Fibroblast of skin of right biceps (primary cell): ENCODE measurements around the gene CERKL.

ENCODE experiments used
- DNase-seq: peaks from one replicate; pipeline ENCODE4 v3.0.0-alpha.2; 2013

Gene CERKL

GRCh38 chr2:181499231-181499630, 157.7 kb downstream of the CERKL start:
- DNase-seq: no peak
